Left ventricle myocardium inferior (tissue), 1 donor: ENCODE measurements around the gene SRPK2. TPM values are rescaled to one million over a fixed set of nuclear protein-coding genes. Genes with fewer than 3 reads are reported as not detected.

Source experiments
- DNase-seq: peaks from one replicate; pipeline ENCODE4 v3.0.0-alpha.2; 2020
- H3K27ac ChIP-seq: fragments of 200-600 bp; replicated peaks from 2 replicates; pipeline ENCODE4 v1.8.0; 2021
- H3K27me3 ChIP-seq: fragments of 200-600 bp; 2 replicates; pipeline ENCODE4 v1.8.0; 2021; ENCODE audit warnings: low read depth
- H3K36me3 ChIP-seq: fragments of 200-600 bp; 2 replicates; pipeline ENCODE4 v1.8.0; 2021
- H3K4me1 ChIP-seq: fragments of 200-600 bp; 2 replicates; pipeline ENCODE4 v1.8.0; 2021
- H3K4me3 ChIP-seq: fragments of 200-600 bp; 2 replicates; pipeline ENCODE4 v1.8.0; 2021; ENCODE audit warnings: mild to moderate bottlenecking, moderate library complexity
- H3K9me3 ChIP-seq: fragments of 200-600 bp; replicated peaks from 2 replicates; pipeline ENCODE4 v1.8.0; 2021
- intact Hi-C: fragments of 100-400 bp; cut with micrococcal nuclease; formaldehyde crosslinking; loops from one replicate; pipeline ENCODE4 v1.11.0; 2022
- total RNA-seq: library from RNA; stranded (reverse); fragmentation: NEBNext Ultra II Directional; extraction: Animal tissue kit (Norgen Biotek cat#: 25700); gene quantifications from one replicate; pipeline ENCODE4 v1.2.1, GENCODE V29; 2021
- TF ChIP-seq, protein P1 (sequence below): fragments of 200-600 bp; IDR thresholded peaks from 2 replicates; pipeline ENCODE4 v1.8.0; 2021; ENCODE audit warnings: antibody characterized with exemption, mild to moderate bottlenecking, borderline replicate concordance
- donor health status: DM: no; HTN: yes; CAD: no; lungs with severe emphysema.

Gene SRPK2
- total RNA-seq, 1 donor from 2014 or later: 34.3 TPM

- no peaks in the 10 kb centered on the region for H3K9me3 ChIP-seq
- no peaks in the 10 kb centered on the region for H3K27me3 ChIP-seq
- intact Hi-C loops: no loop called here
- TF ChIP-seq, protein P1, sequence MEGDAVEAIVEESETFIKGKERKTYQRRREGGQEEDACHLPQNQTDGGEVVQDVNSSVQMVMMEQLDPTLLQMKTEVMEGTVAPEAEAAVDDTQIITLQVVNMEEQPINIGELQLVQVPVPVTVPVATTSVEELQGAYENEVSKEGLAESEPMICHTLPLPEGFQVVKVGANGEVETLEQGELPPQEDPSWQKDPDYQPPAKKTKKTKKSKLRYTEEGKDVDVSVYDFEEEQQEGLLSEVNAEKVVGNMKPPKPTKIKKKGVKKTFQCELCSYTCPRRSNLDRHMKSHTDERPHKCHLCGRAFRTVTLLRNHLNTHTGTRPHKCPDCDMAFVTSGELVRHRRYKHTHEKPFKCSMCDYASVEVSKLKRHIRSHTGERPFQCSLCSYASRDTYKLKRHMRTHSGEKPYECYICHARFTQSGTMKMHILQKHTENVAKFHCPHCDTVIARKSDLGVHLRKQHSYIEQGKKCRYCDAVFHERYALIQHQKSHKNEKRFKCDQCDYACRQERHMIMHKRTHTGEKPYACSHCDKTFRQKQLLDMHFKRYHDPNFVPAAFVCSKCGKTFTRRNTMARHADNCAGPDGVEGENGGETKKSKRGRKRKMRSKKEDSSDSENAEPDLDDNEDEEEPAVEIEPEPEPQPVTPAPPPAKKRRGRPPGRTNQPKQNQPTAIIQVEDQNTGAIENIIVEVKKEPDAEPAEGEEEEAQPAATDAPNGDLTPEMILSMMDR: no peak
- no peaks in the 10 kb centered on the region for H3K4me1 ChIP-seq
- DNase-seq: no peak
- H3K4me3 ChIP-seq: no peak overlapping the region
- H3K27ac ChIP-seq: no peak overlapping the region
- H3K36me3 ChIP-seq: peaks cover 55% of the 10 kb centered on the region
These were observed 225.0 kb downstream of the SRPK2 start for GRCh38 chr7:105163718-105164117.

GRCh38 chr7:105161366-105161765, 227.4 kb downstream of the SRPK2 start:
- TF ChIP-seq, protein P1: no peak
- Histone ChIP-seq H3K4me3 (no peak overlapping the region), H3K27ac (no peak overlapping the region), H3K27me3 (no peaks in the 10 kb centered on the region), H3K9me3 (no peaks in the 10 kb centered on the region), H3K36me3 (peaks cover 41% of the 10 kb centered on the region), H3K4me1 (no peaks in the 10 kb centered on the region)
- DNase-seq: no peak
- intact Hi-C loops: no loop called here

DNA sequence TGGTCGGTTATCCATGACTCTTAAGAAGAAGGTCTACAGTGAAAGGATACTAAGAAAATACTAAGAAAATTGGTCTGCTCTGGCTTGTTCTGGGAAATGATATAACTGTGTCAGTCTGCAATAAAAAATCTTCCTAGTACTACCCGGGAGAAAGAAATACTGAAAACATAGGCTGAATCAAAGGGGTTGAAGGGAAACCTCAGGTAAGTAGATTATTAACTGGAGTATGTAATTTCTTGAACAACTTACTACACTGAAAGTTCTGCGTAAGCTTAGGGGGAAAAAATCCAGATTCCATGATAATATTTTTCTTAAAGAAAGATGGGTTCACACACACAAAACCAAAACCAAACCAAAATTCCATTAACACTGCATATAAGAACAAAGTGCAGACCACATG, 231.4 kb downstream of the SRPK2 start:
- Histone ChIP-seq H3K4me1 (peaks cover 20% of the 10 kb centered on the region), H3K36me3 (peaks cover 23% of the 10 kb centered on the region), H3K27me3 (no peaks in the 10 kb centered on the region), H3K27ac (no peak overlapping the region), H3K9me3 (no peaks in the 10 kb centered on the region), H3K4me3 (no peak overlapping the region)
- TF ChIP-seq, protein P1: no peak
- intact Hi-C loops: loop anchor here (10.0 kb wide), 1 partner anchor 178 kb away; no protein-coding TSS in a partner anchor
- no peak for DNase-seq

DNA sequence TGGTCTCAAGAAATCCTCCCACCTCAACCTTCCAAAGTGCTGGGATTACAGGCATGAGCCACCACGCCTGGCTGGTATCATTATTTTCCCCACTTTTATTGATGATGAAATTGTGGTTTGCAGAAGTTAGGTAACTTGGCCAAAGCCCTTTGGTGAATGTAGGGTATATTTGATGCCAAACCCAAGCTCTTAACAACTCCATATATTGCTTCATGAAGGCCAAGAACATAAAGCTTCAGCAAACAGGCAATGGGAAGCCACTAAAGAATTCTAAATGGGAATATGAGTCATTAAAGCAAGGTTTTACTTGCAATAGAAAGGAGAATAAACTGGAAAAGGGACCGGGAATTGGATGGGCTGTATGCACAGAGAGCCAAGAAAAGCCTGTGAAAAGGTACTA, 232.0 kb downstream of the SRPK2 start:
- Histone ChIP-seq H3K27me3 (no peaks in the 10 kb centered on the region), H3K4me1 (peaks cover 20% of the 10 kb centered on the region), H3K9me3 (no peaks in the 10 kb centered on the region), H3K4me3 (no peak overlapping the region), H3K27ac (no peak overlapping the region), H3K36me3 (peaks cover 23% of the 10 kb centered on the region)
- TF ChIP-seq, protein P1: no peak
- intact Hi-C loops: loop anchor here (10.0 kb wide), 1 partner anchor 178 kb away; no protein-coding TSS in a partner anchor
- no peak for DNase-seq

DNA sequence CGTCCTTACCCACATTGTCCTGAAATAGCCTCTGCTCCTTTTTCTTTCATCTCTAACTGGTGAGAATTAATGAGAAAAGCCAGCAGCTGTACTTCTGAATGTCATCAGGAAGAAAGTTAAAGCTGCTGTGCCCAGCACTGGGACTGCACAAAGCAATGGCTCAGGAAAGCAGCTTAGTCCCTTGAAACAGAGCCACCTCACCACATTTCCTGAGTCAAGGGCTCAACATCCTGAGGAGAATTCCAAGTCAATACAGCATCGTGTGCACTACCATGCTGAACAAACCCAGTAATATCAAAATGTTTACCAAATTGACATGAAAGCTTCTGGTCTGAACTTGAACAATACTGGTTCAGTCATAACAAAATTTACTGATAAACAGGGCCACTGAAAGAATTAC, 234.6 kb downstream of the SRPK2 start:
- Histone ChIP-seq H3K4me3 (no peak overlapping the region), H3K36me3 (peaks cover 8% of the 10 kb centered on the region), H3K9me3 (no peaks in the 10 kb centered on the region), H3K27ac (no peak overlapping the region), H3K4me1 (peaks cover 26% of the 10 kb centered on the region), H3K27me3 (no peaks in the 10 kb centered on the region)
- intact Hi-C loops: loop anchor here (10.0 kb wide), 1 partner anchor 181 kb away; no protein-coding TSS in a partner anchor
- DNase-seq: no peak
- TF ChIP-seq, protein P1: no peak
